Prostate gland (tissue), 2 donors: ENCODE measurements around the gene SLC16A7.

Experiments
- POLR2A ChIP-seq: fragments of 450-650 bp; IDR thresholded peaks from one replicate; pipeline ENCODE4 v1.6.1; 2016; ENCODE audit warnings: antibody characterized with exemption, mild to moderate bottlenecking
- POLR2AphosphoS5 ChIP-seq: sonication (generic); formaldehyde crosslinking; IDR thresholded peaks from one replicate; pipeline ENCODE4 v1.6.1; 2017; ENCODE audit warnings: antibody characterized with exemption
- TF ChIP-seq, protein P1 (sequence below), 4 experiments: fragments of 200-600 bp in 2 of 4; fragments of 450-650 bp in 2 of 4; sonication (generic) in 2 of 4; IDR thresholded peaks; 1 replicate in 3 of 4; 2 replicates in 1 of 4; pipeline ENCODE4 v1.5.1; 2016 to 2019; ENCODE audit warnings: antibody characterized with exemption in 4 of 4, mild to moderate bottlenecking in 2 of 4, moderate library complexity in 2 of 4

GRCh38 chr12:59792647-59793046 is 196.8 kb downstream of the SLC16A7 start:
- TF ChIP-seq, protein P1, sequence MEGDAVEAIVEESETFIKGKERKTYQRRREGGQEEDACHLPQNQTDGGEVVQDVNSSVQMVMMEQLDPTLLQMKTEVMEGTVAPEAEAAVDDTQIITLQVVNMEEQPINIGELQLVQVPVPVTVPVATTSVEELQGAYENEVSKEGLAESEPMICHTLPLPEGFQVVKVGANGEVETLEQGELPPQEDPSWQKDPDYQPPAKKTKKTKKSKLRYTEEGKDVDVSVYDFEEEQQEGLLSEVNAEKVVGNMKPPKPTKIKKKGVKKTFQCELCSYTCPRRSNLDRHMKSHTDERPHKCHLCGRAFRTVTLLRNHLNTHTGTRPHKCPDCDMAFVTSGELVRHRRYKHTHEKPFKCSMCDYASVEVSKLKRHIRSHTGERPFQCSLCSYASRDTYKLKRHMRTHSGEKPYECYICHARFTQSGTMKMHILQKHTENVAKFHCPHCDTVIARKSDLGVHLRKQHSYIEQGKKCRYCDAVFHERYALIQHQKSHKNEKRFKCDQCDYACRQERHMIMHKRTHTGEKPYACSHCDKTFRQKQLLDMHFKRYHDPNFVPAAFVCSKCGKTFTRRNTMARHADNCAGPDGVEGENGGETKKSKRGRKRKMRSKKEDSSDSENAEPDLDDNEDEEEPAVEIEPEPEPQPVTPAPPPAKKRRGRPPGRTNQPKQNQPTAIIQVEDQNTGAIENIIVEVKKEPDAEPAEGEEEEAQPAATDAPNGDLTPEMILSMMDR (IDR thresholded peaks at IDR 0.05) = no peak
- TF ChIP-seq POLR2AphosphoS5 = no peak
- no peak for TF ChIP-seq POLR2A
